ENCODE measurements around the gene DLST. TPM values are rescaled to one million over a fixed set of nuclear protein-coding genes. Genes with fewer than 3 reads are reported as not detected.

DLST gene
- total and polyA plus RNA-seq, 12 donors = 42.0 to 205 (median 146) TPM

GRCh38 chr14:74835645-74836250, 46.0 kb upstream of the DLST start:
- TF ChIP-seq CTCF (IDR thresholded peaks at IDR 0.05) (no peak), POLR2A (IDR thresholded peaks at IDR 0.05) (no peak)
- no peak for DNase-seq
- Histone ChIP-seq H3K4me3 (no peak overlapping the region), H3K27ac (peak overlapping the region in 1 of 5 donors; percentile 6), H3K4me1 (replicated peaks in 1 of 2) (peaks cover 4 to 20% of the 10 kb centered on the region in 2 donors), H3K27me3 (no peaks in the 10 kb centered on the region), H3K9me3 (replicated peaks in 1 of 3) (no peaks in the 10 kb centered on the region), H3K36me3 (replicated peaks in 1 of 2) (peaks cover 0 to 9% of the 10 kb centered on the region in 2 donors)
- intact Hi-C loops (cut with DNase I) = no loop called here
- 81 to 86% (median 83%) methylated on average over 7 of the region's 7 CpGs for WGBS, 4 donors

GRCh38 chr14:74836251-74836960, 45.3 kb upstream of the DLST start:
- H3K4me1 ChIP-seq (replicated peaks in 1 of 2) = peaks cover 4 to 20% of the 10 kb centered on the region in 2 donors
- no peaks in the 10 kb centered on the region for H3K9me3 ChIP-seq (replicated peaks in 1 of 3)
- no peak overlapping the region for H3K4me3 ChIP-seq
- TF ChIP-seq CTCF (IDR thresholded peaks at IDR 0.05) (no peak), POLR2A (IDR thresholded peaks at IDR 0.05) (no peak)
- peak overlapping the region in 1 of 5 donors; percentile 6 for H3K27ac ChIP-seq
- peaks cover 0 to 14% of the 10 kb centered on the region in 2 donors for H3K36me3 ChIP-seq (replicated peaks in 1 of 2)
- H3K27me3 ChIP-seq = no peaks in the 10 kb centered on the region
- intact Hi-C loops (cut with DNase I) = no loop called here
- no peak for DNase-seq
- 81 to 86% (median 83%) methylated on average over 1 of the region's 1 CpG for WGBS, 4 donors

DNA sequence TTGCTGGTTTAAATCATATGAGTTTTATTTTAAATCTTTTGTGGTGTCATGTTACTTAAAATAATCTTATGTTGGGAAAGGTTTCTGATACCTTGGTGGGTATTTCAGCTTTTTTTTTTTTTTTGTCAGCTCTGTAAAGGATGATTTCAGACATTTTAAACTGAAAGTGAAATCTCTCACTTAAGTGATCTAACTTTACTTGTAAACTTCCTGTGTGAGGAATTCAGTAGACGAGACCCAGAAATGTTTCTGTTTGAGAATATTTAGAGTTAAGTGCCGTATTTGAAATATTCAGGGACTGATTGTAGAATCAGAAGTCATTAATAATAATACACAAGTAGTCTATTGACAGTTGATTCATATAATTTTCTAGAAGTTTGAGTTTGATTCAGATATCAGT, 43.5 kb upstream of the DLST start:
- no peak for DNase-seq
- 37 to 46% (median 42%) methylated on average over 2 of the region's 2 CpGs for WGBS, 4 donors
- H3K27ac ChIP-seq = peak overlapping the region in 2 of 5 donors; percentile 13 to 28

More for the DNA sequence above, 43.5 kb upstream of the DLST start:
- Histone ChIP-seq H3K36me3 (replicated peaks in 1 of 2) (peaks cover 0 to 14% of the 10 kb centered on the region in 2 donors), H3K4me3 (no peak overlapping the region), H3K9me3 (replicated peaks in 1 of 3) (no peaks in the 10 kb centered on the region), H3K27me3 (no peaks in the 10 kb centered on the region), H3K4me1 (replicated peaks in 1 of 2) (peaks cover 4 to 20% of the 10 kb centered on the region in 2 donors)
- intact Hi-C loops (cut with DNase I) = no loop called here
- TF ChIP-seq POLR2A (IDR thresholded peaks at IDR 0.05) (no peak), CTCF (IDR thresholded peaks at IDR 0.05) (no peak)

Measured in adrenal gland (tissue), 12 donors.